Panc1 (cell line): ENCODE measurements around the gene GBE1. TPM values are rescaled to one million over a fixed set of nuclear protein-coding genes. Genes with fewer than 3 reads are reported as not detected.

Experiments used
- ATAC-seq: fragments of 200-7000 bp; cut with Tn5 transposase; 2 replicates; pipeline ENCODE4 v1.9.1; 2020; ENCODE audit warnings: mild to moderate bottlenecking, moderate library complexity
- BruUV-seq: library from RNA; stranded (reverse); fragments of 400-500 nt; replicated peaks from 2 replicates; lab custom pipeline; 2021; lab: Mats Ljungman, UMichigan
- CTCF ChIA-PET: fragments of 300-600 bp; sonication (Branson Sonifier 250); formaldehyde crosslinking; loops from one replicate; lab custom pipeline; 2022; ENCODE audit warnings: antibody characterized with exemption; lab: Charles Lee
- POLR2A ChIA-PET: fragments of 300-600 bp; sonication (Branson Sonifier 250); formaldehyde crosslinking; loops from one replicate; lab custom pipeline; 2022; ENCODE audit warnings: antibody characterized with exemption; lab: Charles Lee
- DNase-seq: peaks from one replicate; pipeline ENCODE4 v3.0.0-alpha.2; 2010; ENCODE audit warnings: low read depth, low spot score
- H3K27ac ChIP-seq: 2 replicates; pipeline ENCODE4 v1.5.1; 2011; ENCODE audit warnings: mild to moderate bottlenecking, low read length, inconsistent platforms
- H3K27me3 ChIP-seq: fragments of 200-500 bp; sonication (Bioruptor generic); 2 replicates; pipeline ENCODE4 v1.6.0; 2014; ENCODE audit warnings: low read length, inconsistent platforms; ENCODE audit not compliant: control insufficient read depth, insufficient read depth
- H3K36me3 ChIP-seq: fragments of 200-500 bp; sonication (Bioruptor generic); 2 replicates; pipeline ENCODE4 v1.5.1; 2014; ENCODE audit warnings: inconsistent platforms, mild to moderate bottlenecking, low read length, moderate library complexity; ENCODE audit not compliant: control insufficient read depth, insufficient read depth
- H3K4me1 ChIP-seq: 2 replicates; pipeline ENCODE4 v1.5.1; 2011; ENCODE audit warnings: inconsistent platforms, mild to moderate bottlenecking, low read length, moderate library complexity; ENCODE audit not compliant: control insufficient read depth, insufficient read depth
- H3K4me3 ChIP-seq, 2 experiments: 2 replicates each; pipeline ENCODE4 v1.5.1; 2011 to 2012; ENCODE audit warnings: low read depth in 2 of 2, low read length in 2 of 2, mild to moderate bottlenecking in 2 of 2, inconsistent platforms in 1 of 2, moderate library complexity in 1 of 2
- H3K9me3 ChIP-seq: fragments of 200-500 bp; sonication (Bioruptor generic); 2 replicates; pipeline ENCODE4 v1.5.1; 2014; ENCODE audit warnings: low read depth, mild to moderate bottlenecking, inconsistent platforms, low read length, moderate library complexity; ENCODE audit not compliant: control insufficient read depth, insufficient read depth
- POLR2AphosphoS5 ChIP-seq: IDR thresholded peaks from 2 replicates; pipeline ENCODE4 v1.6.1; 2012; ENCODE audit warnings: mild to moderate bottlenecking, low read depth, low read length, moderate library complexity
- REST ChIP-seq, 2 experiments: IDR thresholded peaks; 2 replicates each; pipeline ENCODE4 v1.6.1; 2011 to 2012; ENCODE audit warnings: low read depth in 2 of 2, control low read depth in 1 of 2, low read length in 1 of 2, mild to moderate bottlenecking in 1 of 2, moderate library complexity in 1 of 2; ENCODE audit not compliant: insufficient read depth in 1 of 2
- SIN3A ChIP-seq: IDR thresholded peaks from 2 replicates; pipeline ENCODE4 v1.6.1; 2012; ENCODE audit warnings: low read depth, mild to moderate bottlenecking, low read length, moderate library complexity, borderline replicate concordance; ENCODE audit not compliant: insufficient read depth
- TCF7L2 ChIP-seq: IDR thresholded peaks from 2 replicates; pipeline ENCODE4 v1.6.1; 2011; ENCODE audit warnings: mild to moderate bottlenecking, low read depth, low read length, inconsistent platforms
- in situ Hi-C: cut with HindIII; loops from 2 replicates; pipeline ENCODE4 v1.10.0; 2016; ENCODE audit warnings: low sequenced_read_pairs, low pct_unique_long_range_greater_than_20kb
- intact Hi-C: fragments of 100-400 bp; cut with micrococcal nuclease; formaldehyde crosslinking; loops from one replicate; pipeline ENCODE4 v1.10.0; 2022; ENCODE audit not compliant: unreplicated experiment
- total RNA-seq: library from RNA; stranded (reverse); gene quantifications from one replicate; pipeline ENCODE4 v1.2.1, GENCODE V29; 2021; ENCODE audit not compliant: unreplicated experiment
- TF ChIP-seq, protein P1 (sequence below): fragments of 450-650 bp; IDR thresholded peaks from 2 replicates; pipeline ENCODE4 v1.5.1; 2017; ENCODE audit warnings: mild to moderate bottlenecking

Gene GBE1
- total RNA-seq, 1 experiment from 2014 or later = 30.4 TPM

- Histone ChIP-seq H3K4me3 (no peak overlapping the region), H3K27ac (no peak overlapping the region), H3K4me1 (no peaks in the 10 kb centered on the region; the same call in 1 of the 2 replicates), H3K27me3 (no peaks in the 10 kb centered on the region), H3K9me3 (no peaks in the 10 kb centered on the region), H3K36me3 (no peaks in the 10 kb centered on the region)
- BruUV-seq = no TSS peak
- DNase-seq (no peak), ATAC-seq (no peak)
- TF ChIP-seq TCF7L2 = no peak
- in situ Hi-C loops (no loop called here), intact Hi-C loops (no loop called here)
- POLR2A ChIA-PET = no interaction called here
- CTCF ChIA-PET = no interaction called here
These were observed 28.8 kb downstream of the GBE1 start for GRCh38 chr3:81732642-81733041.

DNA sequence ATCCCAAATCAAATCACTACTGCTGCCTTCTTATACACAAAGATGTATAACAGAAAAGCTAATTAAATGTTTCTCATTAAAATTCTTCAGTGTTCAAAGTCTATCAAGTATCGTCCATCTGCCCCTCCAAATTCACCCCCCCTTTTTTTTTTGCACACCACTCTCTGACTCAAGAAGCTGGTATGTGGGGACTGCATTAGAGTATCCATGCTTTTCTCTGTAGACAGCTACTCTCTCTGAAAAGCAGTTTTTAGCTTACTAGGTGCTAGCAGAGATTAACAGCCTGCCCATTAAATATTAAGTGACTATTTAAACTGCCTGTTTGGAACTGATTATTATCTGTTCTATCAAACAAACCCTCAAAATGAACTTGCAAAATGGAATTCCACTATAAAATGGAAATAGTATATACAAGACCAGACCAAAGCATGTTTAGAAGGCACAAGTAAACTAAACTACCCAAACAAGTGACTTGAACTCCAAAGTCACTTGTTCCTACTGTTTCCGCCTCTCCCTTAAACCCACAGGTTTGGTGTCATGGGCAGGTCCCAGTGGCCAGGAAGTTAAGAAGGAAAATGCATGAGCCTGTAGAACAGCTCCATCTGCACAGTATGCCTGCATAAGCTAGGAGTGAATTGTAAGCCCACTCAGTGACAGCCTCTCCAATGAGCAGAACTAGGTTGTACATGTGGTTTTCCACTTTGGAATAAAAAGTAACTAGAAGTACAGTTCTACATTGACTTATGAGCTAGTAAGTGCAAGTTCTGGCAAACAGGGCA lies 32.5 kb downstream of the GBE1 start:
- Histone ChIP-seq H3K36me3 (no peaks in the 10 kb centered on the region), H3K4me1 (peaks cover under 1% of the 10 kb centered on the region; the same call in 1 of the 2 replicates), H3K27me3 (no peaks in the 10 kb centered on the region), H3K27ac (no peak overlapping the region), H3K4me3 (no peak overlapping the region), H3K9me3 (no peaks in the 10 kb centered on the region)
- in situ Hi-C loops = no loop called here
- POLR2A ChIA-PET = no interaction called here
- CTCF ChIA-PET = no interaction called here
- DNase-seq = no peak
- no peak for ATAC-seq
- intact Hi-C loops = no loop called here
- TF ChIP-seq REST (IDR thresholded peaks at IDR 0.05; ENCODE audit: insufficient read depth in 1 of 2, low read depth in 2 of 2, low read length in 1 of 2) (no peak), SIN3A (no peak), TCF7L2 (no peak), POLR2AphosphoS5 (no peak)
- TF ChIP-seq, protein P1, sequence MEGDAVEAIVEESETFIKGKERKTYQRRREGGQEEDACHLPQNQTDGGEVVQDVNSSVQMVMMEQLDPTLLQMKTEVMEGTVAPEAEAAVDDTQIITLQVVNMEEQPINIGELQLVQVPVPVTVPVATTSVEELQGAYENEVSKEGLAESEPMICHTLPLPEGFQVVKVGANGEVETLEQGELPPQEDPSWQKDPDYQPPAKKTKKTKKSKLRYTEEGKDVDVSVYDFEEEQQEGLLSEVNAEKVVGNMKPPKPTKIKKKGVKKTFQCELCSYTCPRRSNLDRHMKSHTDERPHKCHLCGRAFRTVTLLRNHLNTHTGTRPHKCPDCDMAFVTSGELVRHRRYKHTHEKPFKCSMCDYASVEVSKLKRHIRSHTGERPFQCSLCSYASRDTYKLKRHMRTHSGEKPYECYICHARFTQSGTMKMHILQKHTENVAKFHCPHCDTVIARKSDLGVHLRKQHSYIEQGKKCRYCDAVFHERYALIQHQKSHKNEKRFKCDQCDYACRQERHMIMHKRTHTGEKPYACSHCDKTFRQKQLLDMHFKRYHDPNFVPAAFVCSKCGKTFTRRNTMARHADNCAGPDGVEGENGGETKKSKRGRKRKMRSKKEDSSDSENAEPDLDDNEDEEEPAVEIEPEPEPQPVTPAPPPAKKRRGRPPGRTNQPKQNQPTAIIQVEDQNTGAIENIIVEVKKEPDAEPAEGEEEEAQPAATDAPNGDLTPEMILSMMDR = no peak
- no TSS peak for BruUV-seq

DNA sequence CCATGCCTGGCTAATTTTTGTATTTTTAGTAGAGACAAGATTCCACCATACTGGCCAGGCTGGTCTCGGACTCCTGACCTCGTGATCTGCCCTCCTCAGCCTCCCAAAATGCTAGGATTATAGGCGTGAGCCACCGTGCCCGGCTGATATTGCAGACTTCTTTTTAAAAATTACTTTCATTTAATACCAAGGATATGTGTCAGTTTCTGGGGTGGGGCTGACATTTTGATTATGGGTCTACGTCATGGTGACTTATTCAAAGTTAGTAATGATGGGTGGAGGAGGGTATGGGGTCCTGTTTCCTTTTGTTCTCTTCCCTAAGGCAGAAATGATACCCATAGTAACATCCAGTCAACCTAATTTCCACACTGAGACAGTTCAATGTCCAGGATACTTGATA lies 34.7 kb downstream of the GBE1 start:
- Histone ChIP-seq H3K4me3 (no peak overlapping the region), H3K9me3 (no peaks in the 10 kb centered on the region), H3K4me1 (peaks cover 5% of the 10 kb centered on the region), H3K36me3 (no peaks in the 10 kb centered on the region), H3K27me3 (no peaks in the 10 kb centered on the region), H3K27ac (no peak overlapping the region)
- DNase-seq (no peak), ATAC-seq (no peak)
- TF ChIP-seq REST (IDR thresholded peaks at IDR 0.05; ENCODE audit: insufficient read depth in 1 of 2, low read depth in 2 of 2, low read length in 1 of 2) (no peak), TCF7L2 (no peak), POLR2AphosphoS5 (no peak), SIN3A (no peak)
- TF ChIP-seq, protein P1 = no peak
- BruUV-seq = no TSS peak
- CTCF ChIA-PET = no interaction called here
- POLR2A ChIA-PET = no interaction called here
- in situ Hi-C loops = no loop called here
- intact Hi-C loops = no loop called here
